Ishikawa (cell line): ENCODE results near the gene C21orf91.

Experiments
- CREB1 ChIP-seq: IDR thresholded peaks from 2 replicates; pipeline ENCODE4 v1.6.1; 2012; ENCODE audit warnings: low read depth
- RAD21 ChIP-seq: IDR thresholded peaks from 2 replicates; pipeline ENCODE4 v1.6.1; 2012; ENCODE audit warnings: low read depth
- TAF1 ChIP-seq: IDR thresholded peaks from 2 replicates; pipeline ENCODE4 v1.6.1; 2012; ENCODE audit warnings: low read depth, mild to moderate bottlenecking
- USF1 ChIP-seq: IDR thresholded peaks from 2 replicates; pipeline ENCODE4 v1.6.1; 2012
- YY1 ChIP-seq: IDR thresholded peaks from 2 replicates; pipeline ENCODE4 v1.6.1; 2012; ENCODE audit warnings: low read depth
- ZBTB7A ChIP-seq: IDR thresholded peaks from 2 replicates; pipeline ENCODE4 v1.6.1; 2012; ENCODE audit warnings: low read depth
- TF ChIP-seq, protein P1 (sequence below): IDR thresholded peaks from 2 replicates; pipeline ENCODE4 v1.6.1; 2012; ENCODE audit warnings: low read depth, mild to moderate bottlenecking

- TF ChIP-seq USF1 (no peak), CREB1 (no peak), YY1 (no peak), RAD21 (no peak), ZBTB7A (no peak), TAF1 (no peak)
- TF ChIP-seq, protein P1, sequence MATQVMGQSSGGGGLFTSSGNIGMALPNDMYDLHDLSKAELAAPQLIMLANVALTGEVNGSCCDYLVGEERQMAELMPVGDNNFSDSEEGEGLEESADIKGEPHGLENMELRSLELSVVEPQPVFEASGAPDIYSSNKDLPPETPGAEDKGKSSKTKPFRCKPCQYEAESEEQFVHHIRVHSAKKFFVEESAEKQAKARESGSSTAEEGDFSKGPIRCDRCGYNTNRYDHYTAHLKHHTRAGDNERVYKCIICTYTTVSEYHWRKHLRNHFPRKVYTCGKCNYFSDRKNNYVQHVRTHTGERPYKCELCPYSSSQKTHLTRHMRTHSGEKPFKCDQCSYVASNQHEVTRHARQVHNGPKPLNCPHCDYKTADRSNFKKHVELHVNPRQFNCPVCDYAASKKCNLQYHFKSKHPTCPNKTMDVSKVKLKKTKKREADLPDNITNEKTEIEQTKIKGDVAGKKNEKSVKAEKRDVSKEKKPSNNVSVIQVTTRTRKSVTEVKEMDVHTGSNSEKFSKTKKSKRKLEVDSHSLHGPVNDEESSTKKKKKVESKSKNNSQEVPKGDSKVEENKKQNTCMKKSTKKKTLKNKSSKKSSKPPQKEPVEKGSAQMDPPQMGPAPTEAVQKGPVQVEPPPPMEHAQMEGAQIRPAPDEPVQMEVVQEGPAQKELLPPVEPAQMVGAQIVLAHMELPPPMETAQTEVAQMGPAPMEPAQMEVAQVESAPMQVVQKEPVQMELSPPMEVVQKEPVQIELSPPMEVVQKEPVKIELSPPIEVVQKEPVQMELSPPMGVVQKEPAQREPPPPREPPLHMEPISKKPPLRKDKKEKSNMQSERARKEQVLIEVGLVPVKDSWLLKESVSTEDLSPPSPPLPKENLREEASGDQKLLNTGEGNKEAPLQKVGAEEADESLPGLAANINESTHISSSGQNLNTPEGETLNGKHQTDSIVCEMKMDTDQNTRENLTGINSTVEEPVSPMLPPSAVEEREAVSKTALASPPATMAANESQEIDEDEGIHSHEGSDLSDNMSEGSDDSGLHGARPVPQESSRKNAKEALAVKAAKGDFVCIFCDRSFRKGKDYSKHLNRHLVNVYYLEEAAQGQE: no peak
Observed at GRCh38 chr21:17793246-17794123, 25.7 kb downstream of the C21orf91 start.
